ENCODE data around the gene EMILIN3.

The EMILIN3 gene

GRCh38 chr20:41344477-41344876 lies 22.1 kb downstream of the EMILIN3 start:
- no peak for DNase-seq

GRCh38 chr20:41342474-41343464 lies 23.8 kb downstream of the EMILIN3 start:
- no peak for DNase-seq

DNA sequence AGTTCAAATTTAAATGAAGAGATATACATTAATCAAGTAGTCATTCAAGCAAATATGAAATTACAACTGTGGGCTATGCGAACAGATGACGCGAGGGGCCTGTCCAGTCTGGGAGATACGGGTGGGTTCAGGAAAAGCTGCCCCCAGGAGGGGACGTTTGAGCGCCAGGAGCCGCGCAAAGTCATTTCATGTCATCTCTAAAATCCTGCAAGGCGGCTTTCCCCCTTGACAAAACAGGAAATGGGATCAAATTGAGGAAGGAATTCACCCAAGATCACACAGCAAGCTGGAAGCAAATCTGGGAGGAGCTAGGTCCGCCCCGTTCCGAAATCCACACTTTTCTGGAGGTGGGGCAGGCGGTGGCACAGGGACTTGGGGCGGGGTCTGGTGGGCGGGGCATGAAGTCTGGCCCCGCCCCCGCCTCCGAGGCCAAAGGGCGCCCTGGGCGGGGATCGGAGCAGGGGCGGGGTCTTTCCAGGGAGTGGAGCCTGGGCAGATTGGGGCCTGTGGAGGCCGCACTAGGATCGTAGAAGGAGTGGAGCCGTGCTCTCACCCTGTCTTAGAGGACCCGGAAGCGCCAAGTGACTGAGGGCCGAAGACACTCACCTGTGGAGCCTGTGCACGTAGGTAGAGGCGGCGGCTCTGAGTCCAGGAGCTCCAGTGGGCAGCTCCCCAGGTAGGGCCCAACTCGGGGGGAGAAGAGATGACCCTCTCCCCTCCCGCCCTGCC lies 26.1 kb downstream of the EMILIN3 start, which contains the start of gene LPIN3:
LPIN3 (plus strand) TSS at position 495 of the 729 bp plus-strand sequence. CDS start 4,983 bp downstream, outside the sequence.
- DNase-seq, result peak; percentile 42

- DNase-seq, result no peak
Measured at GRCh38 chr20:41339957-41340326, 26.7 kb downstream of the EMILIN3 start.

- DNase-seq, result no peak
Measured at GRCh38 chr20:41336711-41337492, 29.7 kb downstream of the EMILIN3 start.

GRCh38 chr20:41335591-41335990 lies 31.0 kb downstream of the EMILIN3 start:
- no peak for DNase-seq

DNA sequence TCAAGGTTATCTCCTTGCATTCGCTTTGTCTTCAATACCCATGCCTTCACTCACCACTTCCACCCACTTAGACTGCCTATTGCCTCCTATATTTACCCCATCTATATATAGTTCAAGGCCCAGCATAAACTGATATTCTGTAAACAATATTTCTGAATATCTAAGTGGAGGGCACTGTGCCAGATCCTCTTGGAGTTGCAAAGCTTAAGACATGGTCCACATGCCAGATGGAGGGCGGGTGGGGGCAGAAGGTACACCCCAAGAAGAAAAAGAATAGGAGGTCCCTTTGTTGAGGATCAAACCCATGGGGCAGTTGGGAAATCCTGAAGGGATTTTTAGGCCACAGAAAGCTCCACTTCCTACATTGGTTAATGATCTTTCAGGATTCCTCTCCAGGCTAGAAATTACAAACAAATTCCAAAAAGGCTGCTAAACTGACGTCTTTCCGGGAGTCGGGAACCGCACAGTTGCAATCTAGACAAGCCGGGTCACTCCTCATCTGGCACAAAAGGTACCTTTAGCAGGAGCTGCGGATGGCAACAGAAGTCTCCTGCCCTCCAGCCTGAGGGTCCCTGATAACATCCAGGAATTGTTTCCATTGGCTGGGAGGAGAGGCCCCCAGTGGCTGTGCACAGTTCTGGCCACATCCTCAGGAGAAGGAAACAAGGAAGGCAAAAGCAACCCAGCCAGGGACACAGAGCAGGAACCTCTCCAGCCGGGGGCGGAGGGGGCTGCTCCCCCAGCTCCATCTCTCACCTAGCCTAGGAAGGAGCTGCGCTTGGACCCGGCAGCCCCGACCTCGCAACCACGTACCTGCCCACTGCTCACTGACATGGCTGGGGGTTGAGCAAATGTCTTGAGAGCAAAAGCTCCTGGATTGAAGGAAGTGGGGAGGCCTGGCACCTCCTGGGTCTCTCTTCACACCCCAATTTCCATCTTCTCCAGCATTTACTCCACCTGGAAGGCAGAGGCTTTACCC lies 31.9 kb downstream of the EMILIN3 start:
- no peak for DNase-seq

DNA sequence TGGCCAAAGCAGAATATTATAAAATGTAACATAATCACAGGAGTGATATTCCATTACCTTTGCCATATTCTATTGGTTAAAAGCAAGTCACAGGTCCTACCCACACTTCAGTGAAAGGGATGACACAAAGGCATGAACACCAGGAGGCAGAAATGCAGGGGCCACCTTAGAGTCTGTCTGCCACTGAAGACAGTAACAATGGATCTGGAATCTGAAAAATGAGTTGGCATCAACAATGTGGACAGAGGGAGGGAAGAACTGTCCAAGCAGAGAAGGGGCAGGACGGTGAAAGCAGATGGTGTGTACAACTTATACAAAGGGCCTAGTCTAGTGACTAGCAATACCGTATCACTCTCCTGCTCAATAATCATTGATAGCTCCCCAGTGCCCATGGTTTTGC lies 32.6 kb downstream of the EMILIN3 start:
- DNase-seq, result no peak

DNA sequence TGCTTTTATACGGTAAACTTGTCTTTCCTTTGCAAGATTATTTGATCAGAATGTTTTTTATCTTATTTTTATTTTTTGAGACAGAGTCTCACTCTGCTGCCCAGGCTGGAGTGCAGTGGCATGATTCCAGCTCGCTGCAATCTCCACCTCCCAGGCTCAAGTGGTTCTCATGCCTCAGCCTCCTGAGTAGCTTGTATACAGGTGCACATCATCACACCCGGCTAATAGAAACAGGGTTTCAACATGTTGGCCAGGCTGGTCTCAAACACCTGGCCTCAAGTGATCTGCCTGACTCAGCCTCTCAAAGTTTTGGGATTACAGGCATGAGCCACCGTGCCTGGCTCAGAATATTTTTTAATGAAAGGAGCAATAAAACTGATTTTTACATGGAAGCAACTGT lies 34.9 kb downstream of the EMILIN3 start:
- DNase-seq, result no peak

GRCh38 chr20:41330941-41331340 lies 35.7 kb downstream of the EMILIN3 start:
- no peak for DNase-seq

DNA sequence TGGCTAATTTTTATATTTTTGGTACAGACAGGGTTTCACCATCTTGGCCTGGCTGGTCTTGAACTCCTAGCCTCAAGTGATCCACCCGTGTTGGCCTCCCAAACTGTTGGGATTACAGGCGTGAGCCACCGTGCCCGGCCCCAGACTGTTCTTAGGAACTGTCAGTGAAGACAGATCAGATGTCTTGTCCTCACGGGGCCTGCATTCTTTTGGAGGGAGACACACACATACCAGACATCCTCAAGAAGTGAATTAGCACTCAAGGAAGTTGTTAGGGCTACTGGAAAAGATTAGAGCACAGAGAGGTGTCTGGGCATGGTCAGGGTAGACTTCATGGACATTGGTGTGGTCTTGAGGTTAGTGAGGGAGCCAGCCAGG lies 36.3 kb downstream of the EMILIN3 start:
- DNase-seq, result no peak

GRCh38 chr20:41329435-41330342 lies 36.9 kb downstream of the EMILIN3 start:
- no peak for DNase-seq

GRCh38 chr20:41327178-41327577 lies 39.4 kb downstream of the EMILIN3 start:
- no peak for DNase-seq

- DNase-seq, result no peak
Measured at GRCh38 chr20:41320976-41321375, 45.6 kb downstream of the EMILIN3 start.

DNA sequence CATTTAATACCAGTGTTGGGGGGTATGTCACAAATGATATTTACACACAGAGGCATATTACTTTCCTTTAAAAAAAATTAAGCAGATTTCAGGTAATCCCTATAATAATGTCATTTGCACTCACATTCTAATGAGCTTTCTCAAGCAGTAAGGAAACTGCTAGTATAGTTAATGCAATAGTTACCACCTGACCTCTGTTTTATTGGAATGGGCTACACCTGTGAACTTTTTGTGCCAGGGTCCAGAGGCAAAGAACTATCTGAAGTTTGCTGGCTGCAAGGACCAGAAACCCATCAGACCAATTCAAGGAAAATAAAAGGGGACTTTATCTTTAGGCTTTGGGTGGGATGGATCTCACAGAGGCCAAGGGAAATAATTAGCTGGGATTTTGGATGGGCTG lies 46.2 kb downstream of the EMILIN3 start:
- no peak for DNase-seq

DNA sequence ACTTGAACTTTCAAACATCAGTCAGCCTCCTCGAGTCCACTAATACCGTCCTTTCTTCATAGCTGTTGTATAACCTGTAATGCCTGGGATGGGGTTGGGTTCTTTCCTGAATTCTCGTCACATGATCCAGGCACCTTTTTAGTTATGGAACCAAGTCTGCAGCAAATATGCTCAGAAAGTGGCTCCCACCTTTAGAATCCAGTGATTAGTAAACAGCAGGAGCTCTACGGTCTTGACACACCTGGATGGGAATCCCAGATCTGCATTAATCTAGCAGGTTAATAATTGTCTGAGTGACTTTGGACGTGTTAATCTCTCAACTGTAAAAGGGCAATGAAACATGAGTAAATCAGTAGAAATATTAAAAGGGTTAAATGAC lies 48.4 kb downstream of the EMILIN3 start:
- no peak for DNase-seq

DNA sequence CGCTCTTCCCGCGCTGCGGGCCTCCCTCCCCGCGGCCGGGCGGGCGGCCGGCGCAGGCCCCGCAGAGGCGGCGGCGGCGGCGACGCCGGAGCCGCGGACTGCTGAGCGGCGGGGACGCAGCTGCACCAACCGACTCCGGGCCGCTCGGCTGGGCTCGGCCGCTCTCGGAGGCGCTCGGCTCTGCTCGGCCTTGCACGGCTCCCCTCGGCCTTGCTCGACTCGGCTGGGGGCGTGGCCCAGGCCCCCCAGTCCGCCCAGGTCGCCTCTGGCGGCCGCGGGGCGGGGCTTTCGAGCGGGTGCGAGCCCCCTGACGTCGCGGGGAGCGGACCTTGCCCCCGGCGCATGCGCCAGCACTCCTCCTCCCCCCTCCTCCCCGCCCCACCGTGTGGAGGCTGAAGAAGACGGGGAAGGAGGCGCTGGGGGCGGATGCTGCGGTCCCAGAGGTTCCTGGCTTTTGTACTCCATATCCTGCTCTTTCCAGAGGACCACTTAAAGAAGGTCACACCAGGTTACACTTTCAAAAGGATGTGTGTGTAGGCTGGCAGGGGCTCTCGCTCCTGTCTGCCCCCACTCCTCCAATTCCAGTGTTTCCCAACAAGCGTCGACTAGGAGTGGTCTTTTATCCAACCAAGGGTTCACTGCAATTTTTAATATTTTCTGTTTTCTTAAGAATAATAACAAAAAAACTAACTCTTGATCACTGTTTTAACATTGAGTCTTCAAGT lies 48.9 kb downstream of the EMILIN3 start, which contains the start of gene ZHX3:
ZHX3 (minus strand) TSS at position 186 of the 725 bp plus-strand sequence. CDS start 112,815 bp downstream, outside the sequence.
- peak; percentile 78 for DNase-seq

- DNase-seq, result no peak
Measured at GRCh38 chr20:41316602-41317545, 49.7 kb downstream of the EMILIN3 start.

- no peak for DNase-seq
Measured at GRCh38 chr20:41316051-41316450, 50.6 kb downstream of the EMILIN3 start.

Measured in SHP77 treated with DMSO at 0.1 percent for 48 hours (cell line).